Central memory CD8-positive, alpha-beta T cell (primary cell): ENCODE data around the gene CORO7.

Experiments used
- ATAC-seq: fragments of 150-1000 bp; cut with Tn5 transposase; replicated peaks from 2 replicates; pipeline ENCODE4 v1.10.0; 2022; ENCODE audit warnings: mild to moderate bottlenecking, moderate FRiP score, moderate number of reproducible peaks; ENCODE audit not compliant: poor library complexity, severe bottlenecking; ENCODE audit errors: extremely low read depth
- DNase-seq, 2 donors: peaks; one replicate each; pipeline ENCODE4 v3.0.0; 2021; ENCODE audit warnings: low spot score in 2 of 2
- H3K27ac Mint-ChIP-seq: one replicate; pipeline ENCODE4 v1.8.0; 2022; ENCODE audit warnings: low read depth, mild to moderate bottlenecking, moderate library complexity, mixed read lengths
- H3K27me3 Mint-ChIP-seq: one replicate; pipeline ENCODE4 v1.8.0; 2022; ENCODE audit warnings: mixed read lengths
- H3K36me3 Mint-ChIP-seq: one replicate; pipeline ENCODE4 v1.8.0; 2022; ENCODE audit warnings: mild to moderate bottlenecking, moderate library complexity, mixed read lengths; ENCODE audit not compliant: insufficient read depth
- H3K4me1 Mint-ChIP-seq: one replicate; pipeline ENCODE4 v1.8.0; 2022; ENCODE audit warnings: mixed read lengths
- H3K4me3 Mint-ChIP-seq: one replicate; pipeline ENCODE4 v1.8.0; 2022; ENCODE audit warnings: mild to moderate bottlenecking, moderate library complexity, mixed read lengths
- H3K9me3 Mint-ChIP-seq: one replicate; pipeline ENCODE4 v1.8.0; 2022; ENCODE audit warnings: mixed read lengths

Gene CORO7

GRCh38 chr16:4416200-4417032, at the start of gene CORO7:
CORO7 (minus strand) TSS chr16:4416596; CDS start chr16:4416518, 78 bp downstream.
- H3K27ac Mint-ChIP-seq, result peak within 1 kb of the TSS; percentile 97
- H3K27me3 Mint-ChIP-seq, result no peaks in the 10 kb centered on the region
- ATAC-seq, result peak; percentile 68
- peaks cover 44% of the 10 kb centered on the region for H3K36me3 Mint-ChIP-seq
- peak; percentile 99 to 100 for DNase-seq
- H3K4me1 Mint-ChIP-seq, result peaks cover 30% of the 10 kb centered on the region
- no peaks in the 10 kb centered on the region for H3K9me3 Mint-ChIP-seq
- H3K4me3 Mint-ChIP-seq, result peak within 1 kb of the TSS; percentile 93

GRCh38 chr16:4463522-4464163, 47.2 kb upstream of the CORO7 start:
- H3K27ac Mint-ChIP-seq, result peak overlapping the region; percentile 90
- peaks cover 37% of the 10 kb centered on the region for H3K36me3 Mint-ChIP-seq
- no peaks in the 10 kb centered on the region for H3K27me3 Mint-ChIP-seq
- ATAC-seq (no peak), DNase-seq (no peak)
- peak overlapping the region; percentile 16 for H3K4me3 Mint-ChIP-seq
- H3K4me1 Mint-ChIP-seq, result peaks cover 40% of the 10 kb centered on the region
- no peaks in the 10 kb centered on the region for H3K9me3 Mint-ChIP-seq

DNA sequence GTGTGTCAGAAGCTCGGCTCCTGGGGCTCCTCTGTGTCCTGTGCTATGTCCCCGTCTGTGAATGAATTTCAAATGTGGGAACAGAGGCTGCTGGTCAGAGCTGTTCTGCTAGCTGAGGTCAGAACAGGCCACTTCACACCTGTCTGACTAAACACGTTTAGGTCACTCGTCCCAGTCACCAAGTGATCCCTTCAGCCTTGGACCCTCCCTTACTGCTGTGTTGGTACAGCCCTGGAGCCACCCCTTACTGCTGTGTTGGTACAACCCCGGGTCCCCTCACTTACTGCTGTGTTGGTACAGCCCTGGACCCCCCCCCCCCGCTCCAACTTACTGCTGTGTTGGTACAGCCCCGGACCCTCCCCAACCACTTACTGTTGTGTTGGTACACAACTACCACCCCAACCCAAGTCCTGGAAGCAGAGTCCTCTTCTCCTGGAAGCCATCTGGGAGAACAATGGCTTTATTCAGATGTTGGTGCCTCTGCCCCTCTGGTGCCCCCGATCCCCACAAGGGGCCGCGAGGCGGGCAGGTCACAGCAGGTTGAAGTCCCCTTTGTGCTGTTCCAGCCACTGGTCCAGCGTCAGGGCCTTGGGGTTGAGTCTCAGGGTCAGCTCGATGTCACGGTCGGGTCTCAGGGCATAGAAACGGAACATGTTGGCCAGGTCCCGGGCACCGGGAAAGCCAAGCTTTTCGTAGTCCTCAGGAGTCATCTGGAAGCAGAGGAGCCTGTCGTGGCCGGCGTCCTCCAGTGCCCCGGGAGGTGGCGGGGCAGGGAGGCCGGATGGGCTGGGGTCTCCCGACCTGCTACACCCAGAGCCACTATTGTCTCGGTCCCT, 45.1 kb upstream of the CORO7 start:
- no peak for ATAC-seq
- Mint-ChIP-seq H3K36me3 (peaks cover 33% of the 10 kb centered on the region), H3K27ac (peak overlapping the region; percentile 88), H3K4me1 (peaks cover 38% of the 10 kb centered on the region), H3K27me3 (no peaks in the 10 kb centered on the region), H3K4me3 (no peak overlapping the region), H3K9me3 (no peaks in the 10 kb centered on the region)
- no peak for DNase-seq

DNA sequence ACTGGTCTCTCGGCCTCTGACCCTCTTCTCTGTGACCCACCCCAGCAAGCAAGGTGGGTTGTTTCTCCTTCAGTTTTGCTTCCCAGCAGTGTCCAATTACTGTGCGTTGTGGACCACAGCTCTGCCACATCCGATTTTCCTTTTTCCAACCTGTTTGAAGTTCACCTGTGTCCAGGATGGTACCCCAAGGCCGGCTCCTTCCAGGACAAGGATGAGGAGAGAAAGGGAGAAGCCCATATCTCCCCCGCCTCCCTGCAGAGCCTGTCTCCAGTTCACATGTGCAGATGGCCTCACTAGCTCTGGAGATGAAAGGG, 44.5 kb upstream of the CORO7 start:
- H3K36me3 Mint-ChIP-seq, result peaks cover 29% of the 10 kb centered on the region
- H3K4me3 Mint-ChIP-seq, result no peak overlapping the region
- ATAC-seq, result no peak
- H3K27me3 Mint-ChIP-seq, result no peaks in the 10 kb centered on the region
- peaks cover 32% of the 10 kb centered on the region for H3K4me1 Mint-ChIP-seq
- H3K9me3 Mint-ChIP-seq, result no peaks in the 10 kb centered on the region
- H3K27ac Mint-ChIP-seq, result peak overlapping the region; percentile 88
- no peak for DNase-seq

DNA sequence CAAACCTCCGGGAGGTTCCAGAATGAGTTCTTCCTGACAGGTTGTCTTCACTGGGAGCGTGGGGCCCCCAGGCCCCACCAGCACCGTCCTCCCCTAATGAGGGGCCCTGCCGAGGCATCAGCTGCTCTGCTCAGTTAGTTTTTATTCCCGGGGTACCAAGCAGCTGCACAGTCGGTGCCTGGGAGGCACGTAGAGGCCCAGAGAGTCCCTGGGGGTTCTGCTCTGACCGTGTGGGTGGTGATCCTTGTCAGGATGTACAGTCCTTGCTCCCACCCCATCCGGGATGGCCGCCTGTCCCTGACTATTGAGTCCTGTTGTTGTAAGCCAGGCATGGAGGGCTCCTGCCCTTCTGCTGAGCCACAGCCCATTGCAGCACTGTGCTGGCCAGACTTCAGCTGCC, 39.6 kb upstream of the CORO7 start:
- Mint-ChIP-seq H3K27me3 (no peaks in the 10 kb centered on the region), H3K4me1 (peaks cover 18% of the 10 kb centered on the region), H3K4me3 (no peak overlapping the region), H3K9me3 (no peaks in the 10 kb centered on the region), H3K36me3 (peaks cover 32% of the 10 kb centered on the region), H3K27ac (no peak overlapping the region)
- DNase-seq (no peak), ATAC-seq (no peak)

DNA sequence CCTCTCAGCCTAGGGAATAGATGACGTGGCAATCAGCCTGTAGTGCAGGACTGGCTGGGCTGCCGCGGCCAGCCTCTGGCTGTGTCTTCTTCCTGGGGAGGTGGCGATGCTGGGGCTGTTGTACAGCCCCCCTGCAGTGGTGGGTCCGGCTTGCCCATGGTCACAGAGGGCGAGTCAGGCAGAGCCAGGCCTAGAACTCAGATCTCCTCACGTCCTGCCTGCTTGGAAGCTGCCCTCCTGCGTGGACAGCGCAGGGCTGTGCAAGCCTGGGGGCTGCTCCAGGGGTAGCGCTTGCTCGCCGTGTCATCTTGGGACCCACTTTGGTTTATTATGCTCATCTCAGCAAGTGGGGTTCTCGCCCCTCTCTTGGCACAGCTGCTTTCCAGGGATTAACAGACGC, 38.7 kb upstream of the CORO7 start:
- ATAC-seq (no peak), DNase-seq (no peak)
- H3K4me3 Mint-ChIP-seq, result no peak overlapping the region
- H3K36me3 Mint-ChIP-seq, result peaks cover 40% of the 10 kb centered on the region
- H3K9me3 Mint-ChIP-seq, result no peaks in the 10 kb centered on the region
- H3K27ac Mint-ChIP-seq, result no peak overlapping the region
- no peaks in the 10 kb centered on the region for H3K27me3 Mint-ChIP-seq
- peaks cover 14% of the 10 kb centered on the region for H3K4me1 Mint-ChIP-seq

DNA sequence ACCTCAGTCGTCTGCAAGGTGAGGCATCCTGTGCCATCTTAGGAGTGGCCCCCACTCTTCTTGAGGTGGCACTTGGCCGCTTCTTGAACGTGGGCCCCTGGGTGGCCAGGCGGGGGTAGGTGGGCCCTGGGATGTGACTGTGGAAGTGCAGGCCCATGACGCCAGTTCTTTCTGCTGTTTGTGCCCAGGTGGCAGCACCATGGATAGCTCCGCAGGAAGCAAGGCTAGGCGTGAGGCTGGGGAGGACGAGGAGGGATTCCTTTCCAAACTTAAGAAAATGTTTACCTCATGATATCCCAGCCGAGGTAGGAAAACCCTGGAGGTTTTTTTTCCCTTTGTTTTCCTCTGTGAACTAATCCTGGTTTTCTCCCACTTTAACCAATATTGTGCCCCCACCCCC, 38.2 kb upstream of the CORO7 start:
- peaks cover 39% of the 10 kb centered on the region for H3K36me3 Mint-ChIP-seq
- no peaks in the 10 kb centered on the region for H3K27me3 Mint-ChIP-seq
- no peaks in the 10 kb centered on the region for H3K9me3 Mint-ChIP-seq
- ATAC-seq, result no peak
- H3K27ac Mint-ChIP-seq, result no peak overlapping the region
- no peak for DNase-seq
- peaks cover 14% of the 10 kb centered on the region for H3K4me1 Mint-ChIP-seq
- H3K4me3 Mint-ChIP-seq, result no peak overlapping the region

DNA sequence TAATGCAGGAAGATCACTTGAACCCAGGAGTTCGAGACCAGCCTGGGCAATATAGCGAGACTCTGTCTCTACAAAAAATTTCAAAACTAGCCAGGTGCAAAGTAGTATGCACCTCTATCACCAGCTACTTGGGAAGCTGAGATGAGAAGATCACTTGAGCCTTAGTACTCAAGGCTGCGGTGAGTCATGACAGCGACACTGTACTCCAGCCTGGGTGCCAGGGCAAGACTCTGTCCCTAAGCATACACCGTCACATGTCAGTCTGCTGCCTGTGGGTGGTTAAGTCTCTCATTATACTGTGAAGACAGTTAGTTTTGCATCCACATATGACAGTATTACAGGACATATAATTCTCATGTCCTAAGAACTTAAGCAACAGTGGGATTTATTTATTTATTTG, 36.3 kb upstream of the CORO7 start:
- Mint-ChIP-seq H3K27ac (peak overlapping the region; percentile 60), H3K9me3 (no peaks in the 10 kb centered on the region), H3K4me3 (no peak overlapping the region), H3K27me3 (no peaks in the 10 kb centered on the region), H3K4me1 (peaks cover 5% of the 10 kb centered on the region), H3K36me3 (peaks cover 50% of the 10 kb centered on the region)
- DNase-seq (no peak), ATAC-seq (no peak)

DNA sequence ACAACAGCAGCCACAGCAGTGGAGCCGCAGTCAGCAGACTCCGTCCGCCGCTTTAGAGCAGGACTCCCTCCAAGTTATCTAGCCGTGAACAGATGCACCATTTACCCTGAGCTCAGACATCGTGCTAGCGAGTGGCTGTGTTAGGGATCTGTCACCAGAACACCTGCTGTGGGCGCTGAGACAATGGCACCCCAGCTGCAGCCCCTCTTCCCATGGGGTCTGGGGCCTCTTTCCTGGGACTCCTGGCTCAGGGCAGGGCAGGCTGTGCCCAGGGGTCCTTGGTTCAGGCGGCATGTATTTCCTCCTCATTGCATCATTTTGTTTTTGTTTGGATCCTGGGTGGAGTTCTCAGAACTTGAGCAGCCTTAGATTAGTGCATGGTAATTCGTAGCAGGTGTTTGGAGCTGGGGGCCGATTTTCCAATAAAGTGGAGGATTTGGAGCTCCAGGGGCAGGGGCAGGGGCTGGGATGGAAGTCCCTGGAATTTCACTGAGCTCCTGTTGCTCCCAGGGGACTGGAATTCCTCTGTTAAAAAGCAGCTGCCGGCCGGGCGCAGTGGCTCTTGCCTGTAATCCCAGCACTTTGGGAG, 34.6 kb upstream of the CORO7 start:
- H3K27ac Mint-ChIP-seq, result no peak overlapping the region
- peaks cover 56% of the 10 kb centered on the region for H3K36me3 Mint-ChIP-seq
- DNase-seq (no peak), ATAC-seq (no peak)
- no peaks in the 10 kb centered on the region for H3K27me3 Mint-ChIP-seq
- no peaks in the 10 kb centered on the region for H3K9me3 Mint-ChIP-seq
- H3K4me3 Mint-ChIP-seq, result no peak overlapping the region
- no peaks in the 10 kb centered on the region for H3K4me1 Mint-ChIP-seq

DNA sequence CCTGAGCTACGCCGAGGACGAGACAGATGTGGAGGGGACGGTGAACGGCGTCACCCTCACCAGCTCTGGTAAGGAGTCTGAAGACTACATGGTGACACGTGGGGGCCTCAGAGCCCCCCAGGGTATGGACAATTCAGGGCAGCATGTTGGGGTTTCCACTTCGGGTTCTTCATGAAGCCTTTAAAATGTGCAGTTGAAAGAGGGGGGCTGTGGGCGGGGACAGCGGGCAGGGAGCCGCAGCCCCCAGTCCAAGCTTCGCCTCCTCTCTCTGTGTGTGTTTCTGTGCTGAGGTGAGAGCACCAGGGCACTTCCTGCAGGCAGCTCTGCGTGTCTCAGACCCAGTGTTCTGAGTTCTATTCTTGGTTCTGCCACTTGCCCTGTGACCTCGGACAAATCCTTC, 34.0 kb upstream of the CORO7 start:
- no peaks in the 10 kb centered on the region for H3K9me3 Mint-ChIP-seq
- no peaks in the 10 kb centered on the region for H3K4me1 Mint-ChIP-seq
- ATAC-seq, result no peak
- DNase-seq, result no peak
- H3K4me3 Mint-ChIP-seq, result no peak overlapping the region
- H3K27ac Mint-ChIP-seq, result no peak overlapping the region
- H3K27me3 Mint-ChIP-seq, result no peaks in the 10 kb centered on the region
- peaks cover 59% of the 10 kb centered on the region for H3K36me3 Mint-ChIP-seq

GRCh38 chr16:4443986-4444385, 27.6 kb upstream of the CORO7 start:
- Mint-ChIP-seq H3K4me1 (no peaks in the 10 kb centered on the region), H3K27me3 (no peaks in the 10 kb centered on the region), H3K36me3 (peaks cover 81% of the 10 kb centered on the region), H3K4me3 (no peak overlapping the region), H3K27ac (no peak overlapping the region), H3K9me3 (no peaks in the 10 kb centered on the region)
- ATAC-seq (no peak), DNase-seq (no peak)

DNA sequence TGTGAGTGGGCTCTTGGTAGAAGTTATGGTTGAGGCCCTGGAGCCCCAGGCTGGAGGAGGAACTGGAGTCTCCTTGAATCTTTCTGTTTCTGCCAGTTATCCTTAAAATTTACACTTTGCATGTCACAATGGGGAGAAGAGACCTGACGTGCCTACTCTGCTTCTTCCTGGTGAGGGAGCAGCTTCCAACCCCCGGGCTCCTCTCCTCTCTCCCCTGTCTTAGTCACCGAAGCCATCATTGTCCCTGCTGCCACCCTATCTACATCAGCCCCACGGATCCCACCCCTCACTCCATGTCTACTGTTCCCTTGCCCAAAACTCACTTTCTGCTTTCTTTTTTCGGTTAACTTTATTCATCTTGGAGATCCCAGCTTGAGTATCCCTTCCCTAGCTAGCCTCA, 26.9 kb upstream of the CORO7 start:
- peaks cover 84% of the 10 kb centered on the region for H3K36me3 Mint-ChIP-seq
- no peaks in the 10 kb centered on the region for H3K9me3 Mint-ChIP-seq
- H3K27me3 Mint-ChIP-seq, result no peaks in the 10 kb centered on the region
- H3K27ac Mint-ChIP-seq, result no peak overlapping the region
- ATAC-seq (no peak), DNase-seq (no peak)
- H3K4me1 Mint-ChIP-seq, result no peaks in the 10 kb centered on the region
- H3K4me3 Mint-ChIP-seq, result no peak overlapping the region
